Trophoblast cell (in vitro differentiated cells and primary cell): Measurements from ENCODE around the gene ACACB.

Source experiments
- DNase-seq, 2 donors: peaks; one replicate each; pipeline ENCODE4 v3.0.0-alpha.2; 2016
- H2AFZ ChIP-seq: 2 replicates; pipeline ENCODE4 v1.6.1; 2013; ENCODE audit warnings: low read length, moderate library complexity, mild to moderate bottlenecking; ENCODE audit not compliant: insufficient read depth, poor library complexity
- H2AK5ac ChIP-seq: 2 replicates; pipeline ENCODE4 v1.6.1; 2013; ENCODE audit warnings: mild to moderate bottlenecking, low read length
- H2BK120ac ChIP-seq: 2 replicates; pipeline ENCODE4 v1.6.1; 2013; ENCODE audit warnings: low read length, mild to moderate bottlenecking, moderate library complexity; ENCODE audit not compliant: insufficient read depth, poor library complexity
- H2BK12ac ChIP-seq: 2 replicates; pipeline ENCODE4 v1.6.1; 2013; ENCODE audit warnings: mild to moderate bottlenecking, low read length, moderate library complexity
- H2BK5ac ChIP-seq: 2 replicates; pipeline ENCODE4 v1.6.1; 2013; ENCODE audit warnings: low read length, low read depth, moderate library complexity, mild to moderate bottlenecking; ENCODE audit not compliant: poor library complexity
- H3K14ac ChIP-seq: 2 replicates; pipeline ENCODE4 v1.6.1; 2013; ENCODE audit warnings: mild to moderate bottlenecking, low read length
- H3K18ac ChIP-seq: 2 replicates; pipeline ENCODE4 v1.6.1; 2013; ENCODE audit warnings: mild to moderate bottlenecking, low read length
- H3K23ac ChIP-seq: 2 replicates; pipeline ENCODE4 v1.6.1; 2013; ENCODE audit warnings: low read length
- H3K27ac ChIP-seq: 2 replicates; pipeline ENCODE4 v1.5.1; 2013; ENCODE audit warnings: low read depth, mild to moderate bottlenecking, inconsistent platforms, low read length, moderate library complexity
- H3K27me3 ChIP-seq: 2 replicates; pipeline ENCODE4 v1.6.1; 2013; ENCODE audit warnings: inconsistent platforms, mild to moderate bottlenecking, low read length, moderate library complexity; ENCODE audit not compliant: insufficient read depth
- H3K36me3 ChIP-seq, 2 experiments: 1 replicate in 1 of 2; 2 replicates in 1 of 2; pipeline ENCODE4 v1.6.1; 2013; ENCODE audit warnings: low read length in 2 of 2, mild to moderate bottlenecking in 2 of 2, moderate library complexity in 1 of 2; ENCODE audit not compliant: insufficient read depth in 2 of 2, control insufficient read depth in 1 of 2
- H3K4ac ChIP-seq: 2 replicates; pipeline ENCODE4 v1.6.1; 2013; ENCODE audit warnings: low read depth, mild to moderate bottlenecking, low read length, moderate library complexity
- H3K4me1 ChIP-seq, 2 experiments: 1 replicate in 1 of 2; 2 replicates in 1 of 2; pipeline ENCODE4 v1.6.1; 2013; ENCODE audit warnings: low read length in 2 of 2, mild to moderate bottlenecking in 2 of 2, moderate library complexity in 1 of 2; ENCODE audit not compliant: insufficient read depth in 2 of 2, control insufficient read depth in 1 of 2
- H3K4me2 ChIP-seq: 2 replicates; pipeline ENCODE4 v1.6.1; 2013; ENCODE audit warnings: inconsistent platforms, mild to moderate bottlenecking, low read length, moderate library complexity
- H3K4me3 ChIP-seq: 2 replicates; pipeline ENCODE4 v1.5.1; 2013; ENCODE audit warnings: mild to moderate bottlenecking, low read depth, low read length, inconsistent platforms
- H3K79me1 ChIP-seq: one replicate; pipeline ENCODE4 v1.6.1; 2013; ENCODE audit warnings: low read length
- H3K79me2 ChIP-seq: 2 replicates; pipeline ENCODE4 v1.6.1; 2013; ENCODE audit warnings: low read length, mild to moderate bottlenecking; ENCODE audit not compliant: control insufficient read depth, insufficient read depth, poor library complexity
- H3K9ac ChIP-seq: 2 replicates; pipeline ENCODE4 v1.6.1; 2013; ENCODE audit warnings: mild to moderate bottlenecking, low read length
- H3K9me3 ChIP-seq: 2 replicates; pipeline ENCODE4 v1.6.1; 2013; ENCODE audit warnings: low read depth, mild to moderate bottlenecking, control low read depth, inconsistent platforms, low read length; ENCODE audit not compliant: insufficient read depth
- H4K12ac ChIP-seq: 2 replicates; pipeline ENCODE4 v1.6.1; 2013; ENCODE audit warnings: low read depth, mild to moderate bottlenecking, low read length, moderate library complexity
- H4K8ac ChIP-seq: 2 replicates; pipeline ENCODE4 v1.6.1; 2013; ENCODE audit warnings: low read depth, mild to moderate bottlenecking, low read length, moderate library complexity
- H4K91ac ChIP-seq: one replicate; pipeline ENCODE4 v1.6.1; 2013; ENCODE audit warnings: low read depth, mild to moderate bottlenecking, low read length, moderate library complexity
- WGBS: extraction: QIAGEN DNeasy Blood & Tissue Kit; methylation state at CpG from one replicate; pipeline ENCODE4 v1.1.7; 2013; ENCODE audit warnings: missing lambda C conversion rate; ENCODE audit not compliant: insufficient read length, insufficient coverage; ENCODE audit errors: extremely low coverage; 5-methylcytosine and 5-hydroxymethylcytosine counted together

ACACB gene

GRCh38 chr12:109100741-109101140 is 15.6 kb upstream of the ACACB start:
- Histone ChIP-seq H2AK5ac (no peak overlapping the region), H3K4ac (no peak overlapping the region), H3K36me3 (peaks cover 25 to 37% of the 10 kb centered on the region in 2 experiments), H4K91ac (no peak overlapping the region), H2BK120ac (no peak overlapping the region), H3K9me3 (no peaks in the 10 kb centered on the region), H3K18ac (no peak overlapping the region), H4K12ac (no peak overlapping the region), H3K4me2 (no peak overlapping the region), H3K79me2 (no peaks in the 10 kb centered on the region), H3K9ac (no peak overlapping the region), H2BK12ac (no peak overlapping the region), H3K14ac (no peak overlapping the region), H3K4me3 (no peak overlapping the region), H2BK5ac (no peak overlapping the region), H3K4me1 (peaks cover 0 to 3% of the 10 kb centered on the region in 2 experiments), H4K8ac (no peak overlapping the region), H3K27ac (no peak overlapping the region), H3K79me1 (peaks cover 4% of the 10 kb centered on the region), H3K27me3 (no peaks in the 10 kb centered on the region), H3K23ac (no peak overlapping the region), H2AFZ (no peak overlapping the region)
- no peak for DNase-seq
- no CpG with 5 or more reads among the region's 4 CpGs for WGBS

GRCh38 chr12:109102491-109102890 is 13.9 kb upstream of the ACACB start:
- no peak overlapping the region for H3K27ac ChIP-seq
- H3K79me2 ChIP-seq: no peaks in the 10 kb centered on the region
- H3K4ac ChIP-seq: no peak overlapping the region
- no peak overlapping the region for H3K23ac ChIP-seq
- H3K18ac ChIP-seq: no peak overlapping the region
- no peak overlapping the region for H4K8ac ChIP-seq
- no peaks in the 10 kb centered on the region for H3K9me3 ChIP-seq
- no peak overlapping the region for H4K12ac ChIP-seq
- no peak overlapping the region for H2BK5ac ChIP-seq
- no peaks in the 10 kb centered on the region for H3K27me3 ChIP-seq
- H3K79me1 ChIP-seq: peaks cover 3% of the 10 kb centered on the region
- H3K4me1 ChIP-seq: no peaks in the 10 kb centered on the region
- H3K9ac ChIP-seq: no peak overlapping the region
- DNase-seq: no peak
- H2BK12ac ChIP-seq: no peak overlapping the region
- H3K4me2 ChIP-seq: no peak overlapping the region
- no peak overlapping the region for H2AFZ ChIP-seq
- no peak overlapping the region for H3K4me3 ChIP-seq
- H2AK5ac ChIP-seq: no peak overlapping the region
- no peak overlapping the region for H2BK120ac ChIP-seq
- WGBS: no CpG with 5 or more reads among the region's 3 CpGs
- H4K91ac ChIP-seq: no peak overlapping the region
- peaks cover 33 to 47% of the 10 kb centered on the region in 2 experiments for H3K36me3 ChIP-seq
- no peak overlapping the region for H3K14ac ChIP-seq

- Histone ChIP-seq H3K4ac (no peak overlapping the region), H2AFZ (no peak overlapping the region), H4K12ac (no peak overlapping the region), H2BK120ac (no peak overlapping the region), H4K8ac (no peak overlapping the region), H2AK5ac (no peak overlapping the region), H3K4me1 (no peaks in the 10 kb centered on the region), H3K27me3 (no peaks in the 10 kb centered on the region), H3K4me2 (no peak overlapping the region), H2BK5ac (no peak overlapping the region), H3K9me3 (no peaks in the 10 kb centered on the region), H3K79me1 (no peaks in the 10 kb centered on the region), H4K91ac (no peak overlapping the region), H3K36me3 (peaks cover 32 to 53% of the 10 kb centered on the region in 2 experiments), H3K4me3 (no peak overlapping the region), H3K79me2 (no peaks in the 10 kb centered on the region), H3K14ac (no peak overlapping the region), H3K23ac (no peak overlapping the region), H3K9ac (no peak overlapping the region), H3K18ac (no peak overlapping the region), H2BK12ac (no peak overlapping the region), H3K27ac (no peak overlapping the region)
- no CpG with 5 or more reads among the region's 5 CpGs for WGBS
- no peak for DNase-seq
Measured at GRCh38 chr12:109105176-109105575, 11.2 kb upstream of the ACACB start.

GRCh38 chr12:109109746-109110350 is 6.5 kb upstream of the ACACB start:
- H3K9ac ChIP-seq: no peak overlapping the region
- H3K9me3 ChIP-seq: no peaks in the 10 kb centered on the region
- no peak overlapping the region for H3K4ac ChIP-seq
- no peak overlapping the region for H2AK5ac ChIP-seq
- no peak overlapping the region for H4K91ac ChIP-seq
- no peak overlapping the region for H4K8ac ChIP-seq
- no CpG with 5 or more reads among the region's 6 CpGs for WGBS
- H3K36me3 ChIP-seq: peaks cover 13 to 28% of the 10 kb centered on the region in 2 experiments
- no peak overlapping the region for H3K27ac ChIP-seq
- H3K27me3 ChIP-seq: no peaks in the 10 kb centered on the region
- H4K12ac ChIP-seq: no peak overlapping the region
- no peak overlapping the region for H2BK120ac ChIP-seq
- H3K4me3 ChIP-seq: no peak overlapping the region
- H3K4me2 ChIP-seq: no peak overlapping the region
- no peak overlapping the region for H2BK5ac ChIP-seq
- H3K18ac ChIP-seq: no peak overlapping the region
- H2BK12ac ChIP-seq: no peak overlapping the region
- no peak overlapping the region for H2AFZ ChIP-seq
- H3K79me2 ChIP-seq: no peaks in the 10 kb centered on the region
- no peaks in the 10 kb centered on the region for H3K79me1 ChIP-seq
- DNase-seq: no peak
- H3K4me1 ChIP-seq: peaks cover 2 to 4% of the 10 kb centered on the region in 2 experiments
- H3K14ac ChIP-seq: no peak overlapping the region
- H3K23ac ChIP-seq: no peak overlapping the region
